A673 (cell line): Measurements from ENCODE around the gene BLOC1S6. TPM values are rescaled to one million over a fixed set of nuclear protein-coding genes. Genes with fewer than 3 reads are reported as not detected.

Experiments
- BruUV-seq: library from RNA; stranded (reverse); fragments of 400-500 nt; replicated peaks from 2 replicates; lab custom pipeline; 2021; lab: Mats Ljungman, UMichigan
- CTCF ChIA-PET: fragments of 300-600 bp; sonication (Branson Sonifier 250); formaldehyde crosslinking; loops from one replicate; lab custom pipeline; 2022; ENCODE audit warnings: antibody characterized with exemption; lab: Charles Lee
- POLR2A ChIA-PET: fragments of 300-600 bp; sonication (Branson Sonifier 250); formaldehyde crosslinking; loops from one replicate; lab custom pipeline; 2022; ENCODE audit warnings: antibody characterized with exemption; ENCODE audit not compliant: low non-redundant PET; lab: Charles Lee
- DNase-seq: peaks from one replicate; pipeline ENCODE4 v3.0.0-alpha.2; 2015; ENCODE audit warnings: low spot score
- H3K27ac ChIP-seq: fragments of 200-600 bp; sonication (generic); 2 replicates; pipeline ENCODE4 v1.5.1; 2016; ENCODE audit warnings: mixed run types, low read depth, mild to moderate bottlenecking, mixed read lengths, antibody characterized with exemption, low read length; ENCODE audit not compliant: poor library complexity, severe bottlenecking
- H3K27me3 ChIP-seq: fragments of 200-600 bp; sonication (generic); replicated peaks from 2 replicates; pipeline ENCODE4 v1.6.1; 2017; ENCODE audit warnings: mixed run types, low read depth, mild to moderate bottlenecking, mixed read lengths, antibody characterized with exemption, low read length; ENCODE audit not compliant: insufficient read depth, poor library complexity
- H3K36me3 ChIP-seq: fragments of 200-600 bp; sonication (generic); 2 replicates; pipeline ENCODE4 v1.6.1; 2016; ENCODE audit warnings: mixed run types, mild to moderate bottlenecking, mixed read lengths, antibody characterized with exemption, low read length; ENCODE audit not compliant: insufficient read depth, poor library complexity, severe bottlenecking
- H3K4me1 ChIP-seq: fragments of 200-600 bp; sonication (generic); 2 replicates; pipeline ENCODE4 v1.6.1; 2017; ENCODE audit warnings: mixed run types, mild to moderate bottlenecking, mixed read lengths, antibody characterized with exemption, low read length; ENCODE audit not compliant: insufficient read depth, poor library complexity, severe bottlenecking
- H3K4me3 ChIP-seq: fragments of 200-600 bp; sonication (generic); 2 replicates; pipeline ENCODE4 v1.5.1; 2016; ENCODE audit warnings: low read depth, mixed run types, mild to moderate bottlenecking, mixed read lengths, low read length; ENCODE audit not compliant: poor library complexity, severe bottlenecking
- H3K9me3 ChIP-seq: fragments of 200-600 bp; sonication (generic); 2 replicates; pipeline ENCODE4 v1.6.1; 2016; ENCODE audit warnings: mixed run types, low read depth, mild to moderate bottlenecking, mixed read lengths, antibody characterized with exemption, low read length; ENCODE audit not compliant: poor library complexity, severe bottlenecking
- CTCF ChIP-seq: fragments of 300-800, 200-600 bp; sonication (generic); conservative IDR thresholded peaks from 2 replicates; pipeline ENCODE4 v1.5.1; 2017; ENCODE audit warnings: low read depth, mild to moderate bottlenecking, antibody characterized with exemption, low read length, moderate library complexity, mixed read lengths
- EZH2 ChIP-seq: fragments of 200-600 bp; sonication (generic); IDR thresholded peaks from 2 replicates; pipeline ENCODE4 v1.6.1; 2017; ENCODE audit warnings: borderline replicate concordance, low read depth, mild to moderate bottlenecking, mixed read lengths, antibody characterized with exemption, low read length; ENCODE audit not compliant: poor library complexity, severe bottlenecking
- intact Hi-C: fragments of 100-400 bp; cut with micrococcal nuclease; formaldehyde crosslinking; loops from one replicate; pipeline ENCODE4 v1.10.0; 2022; ENCODE audit not compliant: unreplicated experiment
- total RNA-seq: library from RNA; stranded (reverse); gene quantifications from 2 replicates; pipeline ENCODE4 v1.2.3, GENCODE V29; 2021

The BLOC1S6 gene
- total RNA-seq, 1 experiment from 2014 or later = 55.6 TPM

- no TSS peak for BruUV-seq
- Histone ChIP-seq H3K27me3 (no peaks in the 10 kb centered on the region), H3K4me1 (peaks cover under 1% of the 10 kb centered on the region), H3K27ac (no peak overlapping the region), H3K9me3 (peaks cover 7% of the 10 kb centered on the region), H3K4me3 (no peak overlapping the region), H3K36me3 (no peaks in the 10 kb centered on the region)
- TF ChIP-seq EZH2 (no peak), CTCF (no peak)
- ChIA-PET POLR2A (no interaction called here), CTCF (no interaction called here)
- no peak for DNase-seq
- intact Hi-C loops = no loop called here
Observed at GRCh38 chr15:45631776-45632175, 44.6 kb downstream of the BLOC1S6 start.

DNA sequence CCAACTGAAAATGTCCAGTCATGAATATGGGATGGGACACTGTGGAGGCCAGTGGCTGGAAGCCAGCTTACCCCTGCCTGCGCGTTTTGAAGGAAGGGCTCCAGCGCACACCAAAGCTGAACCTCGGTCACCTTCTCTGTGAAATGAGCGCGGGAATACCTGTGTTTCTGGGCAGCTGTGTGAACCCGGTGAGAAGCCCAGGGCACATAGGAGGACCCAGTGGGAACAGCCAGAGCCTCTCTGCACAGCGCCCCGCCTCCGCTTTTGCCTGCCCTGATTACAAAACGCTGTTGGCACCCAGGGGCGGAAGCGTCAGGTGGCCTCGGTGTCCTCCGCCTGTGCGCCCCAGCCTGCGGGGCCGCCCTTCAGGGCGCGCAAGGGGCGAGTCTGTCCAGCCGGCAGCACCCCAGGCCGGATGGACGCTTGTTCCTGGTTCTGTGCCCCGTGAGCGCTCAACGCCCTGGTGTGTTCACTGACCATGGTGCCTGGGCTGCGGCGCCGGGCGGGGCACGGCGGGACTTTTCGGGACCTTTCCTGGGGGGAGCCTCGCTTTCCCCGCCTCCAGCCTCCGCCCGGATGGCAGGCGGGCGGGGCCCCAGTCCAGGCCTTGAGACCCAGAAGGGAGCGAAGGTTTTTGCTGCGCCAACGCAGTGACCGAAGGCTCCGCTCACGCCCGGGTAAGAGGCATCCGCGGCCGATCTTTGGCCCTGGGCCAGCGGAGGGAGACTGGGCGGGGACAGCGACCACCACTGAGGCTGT is 47.4 kb downstream of the BLOC1S6 start, which contains the start of gene SQOR:
SQOR (plus strand) TSS at position 598 of the 759 bp plus-strand sequence. CDS start 23,895 bp downstream, outside the sequence.
- peak within 1 kb of the TSS; percentile 70 for H3K4me3 ChIP-seq
- H3K27me3 ChIP-seq = no peaks in the 10 kb centered on the region
- H3K36me3 ChIP-seq = no peaks in the 10 kb centered on the region
- ChIA-PET CTCF (no interaction called here), POLR2A (no interaction called here)
- BruUV-seq = no TSS peak
- TF ChIP-seq EZH2 (no peak), CTCF (no peak)
- no peaks in the 10 kb centered on the region for H3K9me3 ChIP-seq
- no peak within 1 kb of the TSS for H3K27ac ChIP-seq
- intact Hi-C loops = no loop called here
- peaks cover 17% of the 10 kb centered on the region for H3K4me1 ChIP-seq
- peak; percentile 37 for DNase-seq

- H3K9me3 ChIP-seq = no peaks in the 10 kb centered on the region
Observed at GRCh38 chr15:45635191-45635638, 48.0 kb downstream of the BLOC1S6 start.

More at GRCh38 chr15:45635191-45635638, 48.0 kb downstream of the BLOC1S6 start:
- Histone ChIP-seq H3K27me3 (no peaks in the 10 kb centered on the region), H3K4me1 (peaks cover 17% of the 10 kb centered on the region), H3K27ac (no peak overlapping the region), H3K4me3 (peak overlapping the region; percentile 70), H3K36me3 (no peaks in the 10 kb centered on the region)
- CTCF ChIA-PET = no interaction called here
- TF ChIP-seq CTCF (peak; percentile 69), EZH2 (no peak)
- intact Hi-C loops = no loop called here
- POLR2A ChIA-PET = no interaction called here
- BruUV-seq = no TSS peak
- DNase-seq = peak; percentile 45
